HepG2 (cell line): ENCODE results near the gene HYAL1. TPM values are rescaled to one million over a fixed set of nuclear protein-coding genes. Genes with fewer than 3 reads are reported as not detected.
A peak's percentile ranks its signal among the peaks of the same experiment; 100 is the strongest.

ENCODE experiments used
- ATAC-seq: fragments of 200-7000 bp; cut with Tn5 transposase; 3 replicates; pipeline ENCODE4 v1.9.1; 2020; ENCODE audit warnings: mild to moderate bottlenecking, moderate library complexity
- BruUV-seq: library from RNA; stranded (reverse); fragments of 400-500 nt; replicated peaks from 2 replicates; lab custom pipeline; 2021; lab: Mats Ljungman, UMichigan
- CTCF ChIA-PET: fragments of 300-600 bp; formaldehyde crosslinking; extraction: SDS; loops from one replicate; lab custom pipeline; 2021; ENCODE audit warnings: low total read pairs, inconsistent platforms, low intra/inter-chr PET ratio; lab: Yijun Ruan, JAX
- POLR2A ChIA-PET: fragments of 350-600 bp; sonication (Branson Sonifier 250); formaldehyde crosslinking; loops from one replicate; lab custom pipeline; 2020; ENCODE audit warnings: antibody characterized with exemption, inconsistent platforms; lab: Yijun Ruan, JAX
- DNase-seq: peaks from one replicate; pipeline ENCODE4 v3.0.0-alpha.2; 2015; ENCODE audit warnings: low spot score
- FAIRE-seq: peaks from 3 replicates; lab custom pipeline; 2011; peaks lifted over from hg19 to GRCh38; lab: Jason Lieb, UNC
- H2AFZ ChIP-seq: one replicate; pipeline ENCODE4 v1.6.1; 2011; ENCODE audit warnings: low read length, inconsistent platforms
- H3K27ac ChIP-seq: fragments of 300-600 bp; 3 replicates; pipeline ENCODE4 v1.8.0; 2011; ENCODE audit warnings: mixed run types, mild to moderate bottlenecking, mixed read lengths, low read length, inconsistent platforms; ENCODE audit not compliant: insufficient read depth; ENCODE audit errors: extremely low read length
- H3K27me3 ChIP-seq, 2 experiments: fragments of 200-600 bp in 1 of 2; 2 replicates in 1 of 2; 3 replicates in 1 of 2; pipeline versions ENCODE4 v1.6.0 to v1.8.0; 2011; ENCODE audit warnings: low read length in 2 of 2, mild to moderate bottlenecking in 2 of 2, moderate library complexity in 2 of 2, inconsistent platforms in 1 of 2; ENCODE audit not compliant: insufficient read depth in 2 of 2, control insufficient read depth in 1 of 2
- H3K36me3 ChIP-seq, 2 experiments: fragments of 200-600 bp in 1 of 2; replicated peaks in 1 of 2; 2 replicates in 1 of 2; 3 replicates in 1 of 2; pipeline versions ENCODE4 v1.5.1 to v1.8.0; 2011; ENCODE audit warnings: low read length in 2 of 2, inconsistent platforms in 1 of 2; ENCODE audit not compliant: insufficient read depth in 2 of 2, control insufficient read depth in 1 of 2
- H3K4me1 ChIP-seq: 2 replicates; pipeline ENCODE4 v1.5.1; 2012; ENCODE audit warnings: low read length, inconsistent platforms; ENCODE audit not compliant: insufficient read depth
- H3K4me2 ChIP-seq: 2 replicates; pipeline ENCODE4 v1.6.0; 2011; ENCODE audit warnings: low read depth, low read length, inconsistent platforms
- H3K4me3 ChIP-seq, 3 experiments: fragments of 200-600 bp in 1 of 3; sonication (generic), shearing (Covaris generic) in 1 of 3; replicated peaks in 1 of 3; 2 replicates each; pipeline ENCODE4 v1.5.1; 2011 to 2016; ENCODE audit warnings: low read length in 3 of 3, inconsistent platforms in 2 of 3, low read depth in 2 of 3, mild to moderate bottlenecking in 2 of 3, control low read depth in 1 of 3, mixed read lengths in 1 of 3; ENCODE audit not compliant: insufficient read depth in 1 of 3
- H3K79me2 ChIP-seq: one replicate; pipeline ENCODE4 v1.6.1; 2011; ENCODE audit warnings: low read length, inconsistent platforms; ENCODE audit not compliant: insufficient read depth
- H3K9ac ChIP-seq: 2 replicates; pipeline ENCODE4 v1.6.0; 2011; ENCODE audit warnings: mild to moderate bottlenecking, low read depth, low read length, inconsistent platforms; ENCODE audit not compliant: insufficient read depth
- H3K9me3 ChIP-seq: 2 replicates; pipeline ENCODE4 v1.5.1; 2012; ENCODE audit warnings: mild to moderate bottlenecking, low read length
- H4K20me1 ChIP-seq: 2 replicates; pipeline ENCODE4 v1.6.0; 2011; ENCODE audit warnings: inconsistent platforms, mild to moderate bottlenecking, low read length, moderate library complexity; ENCODE audit not compliant: insufficient read depth
- AGO1 ChIP-seq: fragments of 200-400 bp; formaldehyde crosslinking; IDR thresholded peaks from 2 replicates; pipeline ENCODE4 v1.6.1; 2017; ENCODE audit warnings: mild to moderate bottlenecking, low read depth, low read length, moderate library complexity; ENCODE audit not compliant: poor library complexity, severe bottlenecking
- NONO ChIP-seq, 2 experiments: fragments of 450-650 bp in 1 of 2; sonication (generic) in 1 of 2; formaldehyde crosslinking in 1 of 2; IDR thresholded peaks in 1 of 2; conservative IDR thresholded peaks in 1 of 2; 2 replicates each; pipeline versions ENCODE4 v1.6.1 to v1.8.0; 2017 to 2022; ENCODE audit warnings: mild to moderate bottlenecking in 1 of 2, missing genetic modification reagents in 1 of 2, moderate library complexity in 1 of 2
- PATZ1 ChIP-seq: sonication (generic); formaldehyde crosslinking; IDR thresholded peaks from 2 replicates; pipeline ENCODE4 v1.4.0; 2020; ENCODE audit warnings: missing genetic modification reagents
- SIX4 ChIP-seq: sonication (generic); formaldehyde crosslinking; IDR thresholded peaks from 2 replicates; pipeline ENCODE4 v1.4.0; 2020; ENCODE audit warnings: missing genetic modification reagents
- ZBTB4 ChIP-seq: sonication (generic); formaldehyde crosslinking; IDR thresholded peaks from 2 replicates; pipeline ENCODE4 v1.4.0; 2020; ENCODE audit warnings: missing genetic modification reagents, mild to moderate bottlenecking, borderline replicate concordance
- ZFAT ChIP-seq: sonication (generic); formaldehyde crosslinking; conservative IDR thresholded peaks from 2 replicates; pipeline ENCODE4 v1.8.1; 2023; ENCODE audit warnings: missing genetic modification reagents, inconsistent platforms
- ZNF24 ChIP-seq: fragments of 450-650 bp; IDR thresholded peaks from 2 replicates; pipeline ENCODE4 v1.6.1; 2017; ENCODE audit warnings: antibody characterized with exemption, mild to moderate bottlenecking
- ZNF382 ChIP-seq: sonication (generic); formaldehyde crosslinking; IDR thresholded peaks from 2 replicates; pipeline ENCODE4 v1.5.0; 2020; ENCODE audit warnings: missing genetic modification reagents, mild to moderate bottlenecking, borderline replicate concordance
- WGBS: methylation state at CpG from one replicate; pipeline ENCODE4 v1.1.6; 2017; ENCODE audit warnings: low lambda C conversion rate; 5-methylcytosine and 5-hydroxymethylcytosine counted together
- in situ Hi-C: cut with HindIII; loops from 2 replicates; pipeline ENCODE4 v1.10.0; 2017; ENCODE audit warnings: low pct_unique_long_range_greater_than_20kb; ENCODE audit not compliant: extremely low pct_ligation_motif_present
- intact Hi-C: fragments of 100-400 bp; cut with micrococcal nuclease; formaldehyde crosslinking; loops from one replicate; pipeline ENCODE4 v1.10.0; 2022; ENCODE audit not compliant: unreplicated experiment
- polyA plus RNA-seq, 8 experiments: library from polyadenylated mRNA; depleted of rRNA in 3 of 8; stranded (reverse) in 7 of 8; unstranded in 1 of 8; fragments of >200 nt; fragmentation: Illumina TruSeq in 4 of 8; extraction: Trizol in 4 of 8; gene quantifications; 2 replicates each; pipeline versions ENCODE4 v1.2.1 to v1.2.3, GENCODE V29; 2011 to 2016; ENCODE audit warnings: low read depth in 4 of 8, missing spikeins in 1 of 8, mixed read lengths in 1 of 8; ENCODE audit not compliant: insufficient read depth in 1 of 8
- total RNA-seq, 5 experiments: library from RNA; depleted of rRNA; stranded (reverse); fragments of >200 nt; fragmentation: Illumina TruSeq; extraction: Trizol; gene quantifications; 2 replicates each; pipeline ENCODE4 v1.2.3, GENCODE V29; 2016; ENCODE audit warnings: low read depth in 1 of 5

HYAL1 gene
- total and polyA plus RNA-seq, 2 of the 13 experiments (the other 11 are each of a cell fraction or from before 2014, with no cell fraction given), result 76.5 to 193 TPM

- TF ChIP-seq PATZ1 (CRISPR knock-in tag) (peak; percentile 14; the same call in 1 of the 2 replicates), ZFAT (no peak), ZBTB4 (CRISPR knock-in tag) (0 out of 2 replicates have a peak, but pooled peaks have one; percentile 3)
Observed at GRCh38 chr3:50258979-50259378, 44.4 kb downstream of the HYAL1 start (continued).

GRCh38 chr3:50258029-50258680 lies 45.2 kb downstream of the HYAL1 start:
- H3K9ac ChIP-seq, result no peak overlapping the region
- no peak overlapping the region for H3K27ac ChIP-seq
- ChIA-PET POLR2A (interaction anchor here (0.6 to 8.0 kb wide), 5 partner anchors 13 to 66 kb away, joined by 3 to 155 read pairs (median 8); partner anchors contain the start of genes GNAI2 and SEMA3B), CTCF (interaction anchor here (1.1 to 3.1 kb wide), 3 partner anchors 15 to 66 kb away, joined by 4 to 81 read pairs (median 26); no protein-coding TSS in a partner anchor)
- H2AFZ ChIP-seq, result no peak overlapping the region
- WGBS, result 98% methylated on average over 13 of the region's 17 CpGs
- peaks cover 12% of the 10 kb centered on the region for H3K79me2 ChIP-seq
- no peaks in the 10 kb centered on the region for H3K9me3 ChIP-seq
- no peak for DNase-seq
- no peaks in the 10 kb centered on the region for H4K20me1 ChIP-seq
- H3K4me3 ChIP-seq, result no peak overlapping the region
- ATAC-seq, result no peak
- peaks cover 16 to 28% of the 10 kb centered on the region in 2 experiments for H3K36me3 ChIP-seq
- BruUV-seq, result no TSS peak
- in situ Hi-C loops (no loop called here), intact Hi-C loops (no loop called here)
- peaks cover 45% of the 10 kb centered on the region for H3K4me1 ChIP-seq
- no peaks in the 10 kb centered on the region for H3K27me3 ChIP-seq
- TF ChIP-seq ZNF382 (CRISPR knock-in tag), result no peak
- TF ChIP-seq NONO (IDR thresholded peaks at IDR 0.05), result no peak
- TF ChIP-seq NONO (CRISPR knock-in tag; conservative IDR thresholded peaks at IDR 0.05), result no peak
- no peak for TF ChIP-seq ZNF24
- TF ChIP-seq SIX4 (CRISPR knock-in tag), result no peak
- TF ChIP-seq AGO1, result no peak
- TF ChIP-seq, all 625 proteins: peak for 0
- FAIRE-seq, result no peak
- H3K4me2 ChIP-seq, result no peak overlapping the region
